ENCODE results near the gene PTN.
"Not testable (repeated sequence)": the region's sequence is repeated elsewhere in the genome, so short reads cannot be mapped to it uniquely, and the experiment has no call there.

Gene PTN

GRCh38 chr7:137203351-137203750 lies 140.2 kb downstream of the PTN start:
- no peaks in the 10 kb centered on the region for H3K27me3 ChIP-seq (replicated peaks; ENCODE audit: insufficient read depth, low read length)
- no peak overlapping the region for H3K4me3 ChIP-seq (ENCODE audit: low read length)
- TF ChIP-seq CTCF (IDR thresholded peaks at IDR 0.05; ENCODE audit: low read length) (no peak), EZH2 (optimal IDR thresholded peaks at IDR 0.05; ENCODE audit: low read depth, low read length) (no peak), EZH2phosphoT487 (IDR thresholded peaks at IDR 0.05; ENCODE audit: low read length) (no peak)
- no peak for DNase-seq
- no peak overlapping the region for H3K9ac ChIP-seq (ENCODE audit: low read length)
- H2AFZ ChIP-seq (ENCODE audit: low read length) = no peak overlapping the region
- H3K79me2 ChIP-seq (ENCODE audit: low read length) = no peaks in the 10 kb centered on the region
- no peaks in the 10 kb centered on the region for H4K20me1 ChIP-seq (ENCODE audit: insufficient read depth, low read length)
- H3K27ac ChIP-seq (ENCODE audit: low read length) = no peak overlapping the region
- H3K4me2 ChIP-seq (ENCODE audit: low read depth, low read length) = no peak overlapping the region
- H3K9me3 ChIP-seq (replicated peaks; ENCODE audit: insufficient read depth, low read length) = no peaks in the 10 kb centered on the region
- H3K36me3 ChIP-seq (replicated peaks; ENCODE audit: insufficient read depth, low read length) = no peaks in the 10 kb centered on the region
- H3K4me1 ChIP-seq (ENCODE audit: low read length) = no peaks in the 10 kb centered on the region
- no peaks in the 10 kb centered on the region for H3F3A ChIP-seq (ENCODE audit: insufficient read depth, low read length)
- peaks cover 2% of the 10 kb centered on the region; the same call in 1 of the 2 replicates for H3K9me2 ChIP-seq (replicated peaks; ENCODE audit: insufficient read depth, low read length)

GRCh38 chr7:137196648-137197047 lies 146.9 kb downstream of the PTN start:
- Histone ChIP-seq H3K9me3 (replicated peaks; ENCODE audit: insufficient read depth, low read length) (no peaks in the 10 kb centered on the region), H3K4me2 (ENCODE audit: low read depth, low read length) (no peak overlapping the region), H3K9ac (ENCODE audit: low read length) (no peak overlapping the region), H3K36me3 (replicated peaks; ENCODE audit: insufficient read depth, low read length) (no peaks in the 10 kb centered on the region), H3K4me3 (ENCODE audit: low read length) (no peak overlapping the region), H3K9me2 (replicated peaks; ENCODE audit: insufficient read depth, low read length) (peaks cover 3% of the 10 kb centered on the region; the same call in 1 of the 2 replicates), H3K79me2 (ENCODE audit: low read length) (no peaks in the 10 kb centered on the region), H4K20me1 (ENCODE audit: insufficient read depth, low read length) (no peaks in the 10 kb centered on the region), H3K27ac (ENCODE audit: low read length) (no peak overlapping the region), H3K4me1 (ENCODE audit: low read length) (no peaks in the 10 kb centered on the region), H3K27me3 (replicated peaks; ENCODE audit: insufficient read depth, low read length) (no peaks in the 10 kb centered on the region), H3F3A (ENCODE audit: insufficient read depth, low read length) (no peaks in the 10 kb centered on the region), H2AFZ (ENCODE audit: low read length) (no peak overlapping the region)
- DNase-seq = no peak
- TF ChIP-seq EZH2phosphoT487 (IDR thresholded peaks at IDR 0.05; ENCODE audit: low read length) (no peak), CTCF (IDR thresholded peaks at IDR 0.05; ENCODE audit: low read length) (no peak), EZH2 (optimal IDR thresholded peaks at IDR 0.05; ENCODE audit: low read depth, low read length) (no peak)

- Histone ChIP-seq H3K4me2 (ENCODE audit: low read depth, low read length) (no peak overlapping the region), H3K9me3 (replicated peaks; ENCODE audit: insufficient read depth, low read length) (no peaks in the 10 kb centered on the region), H3K4me1 (ENCODE audit: low read length) (no peaks in the 10 kb centered on the region), H3K9ac (ENCODE audit: low read length) (no peak overlapping the region), H3K9me2 (replicated peaks; ENCODE audit: insufficient read depth, low read length) (peaks cover 3% of the 10 kb centered on the region; the same call in 1 of the 2 replicates), H3K27me3 (replicated peaks; ENCODE audit: insufficient read depth, low read length) (no peaks in the 10 kb centered on the region), H2AFZ (ENCODE audit: low read length) (no peak overlapping the region), H3K27ac (ENCODE audit: low read length) (no peak overlapping the region), H3K79me2 (ENCODE audit: low read length) (no peaks in the 10 kb centered on the region), H3F3A (ENCODE audit: insufficient read depth, low read length) (no peaks in the 10 kb centered on the region), H4K20me1 (ENCODE audit: insufficient read depth, low read length) (no peaks in the 10 kb centered on the region), H3K4me3 (ENCODE audit: low read length) (no peak overlapping the region), H3K36me3 (replicated peaks; ENCODE audit: insufficient read depth, low read length) (no peaks in the 10 kb centered on the region)
- no peak for DNase-seq
- TF ChIP-seq CTCF (IDR thresholded peaks at IDR 0.05; ENCODE audit: low read length) (no peak), EZH2 (optimal IDR thresholded peaks at IDR 0.05; ENCODE audit: low read depth, low read length) (no peak), EZH2phosphoT487 (IDR thresholded peaks at IDR 0.05; ENCODE audit: low read length) (no peak)
Measured at GRCh38 chr7:137195996-137196395, 147.5 kb downstream of the PTN start.

- DNase-seq; H3K27ac ChIP-seq (ENCODE audit: low read length); H4K20me1 ChIP-seq (ENCODE audit: insufficient read depth, low read length); H3K27me3 ChIP-seq (replicated peaks; ENCODE audit: insufficient read depth, low read length); H3K4me2 ChIP-seq (ENCODE audit: low read depth, low read length); H3K36me3 ChIP-seq (replicated peaks; ENCODE audit: insufficient read depth, low read length); H3F3A ChIP-seq (ENCODE audit: insufficient read depth, low read length); H3K79me2 ChIP-seq (ENCODE audit: low read length); H3K9me2 ChIP-seq (replicated peaks; ENCODE audit: insufficient read depth, low read length); H3K4me1 ChIP-seq (ENCODE audit: low read length); H3K9ac ChIP-seq (ENCODE audit: low read length); H2AFZ ChIP-seq (ENCODE audit: low read length); H3K9me3 ChIP-seq (replicated peaks; ENCODE audit: insufficient read depth, low read length); H3K4me3 ChIP-seq (ENCODE audit: low read length): not testable (repeated sequence)
Measured at GRCh38 chr7:137181619-137182018, 161.9 kb downstream of the PTN start.
